ENCODE measurements around the gene GMDS.

Gene GMDS

GRCh38 chr6:1840491-1841121 lies 404.8 kb downstream of the GMDS start:
- Histone ChIP-seq H4K91ac (ENCODE audit: low read depth, low read length) (no peak overlapping the region), H2BK120ac (ENCODE audit: insufficient read depth, low read length, poor library complexity) (no peak overlapping the region), H2AK5ac (ENCODE audit: low read length) (no peak overlapping the region), H3K4me2 (ENCODE audit: low read length) (no peak overlapping the region), H3K4me1 (ENCODE audit: control insufficient read depth in 1 of 2, insufficient read depth in 2 of 2, low read length in 2 of 2) (peaks cover 4% of the 10 kb centered on the region in 2 experiments), H4K12ac (ENCODE audit: low read depth, low read length) (no peak overlapping the region), H3K18ac (ENCODE audit: low read length) (no peak overlapping the region), H2BK12ac (ENCODE audit: low read length) (no peak overlapping the region), H3K27ac (ENCODE audit: low read depth, low read length) (no peak overlapping the region), H3K4ac (ENCODE audit: low read depth, low read length) (no peak overlapping the region), H3K36me3 (ENCODE audit: control insufficient read depth in 1 of 2, insufficient read depth in 2 of 2, low read length in 2 of 2) (no peaks in the 10 kb centered on the region), H3K27me3 (ENCODE audit: insufficient read depth, low read length) (no peaks in the 10 kb centered on the region), H3K79me1 (ENCODE audit: low read length) (no peaks in the 10 kb centered on the region), H3K4me3 (ENCODE audit: low read depth, low read length) (no peak overlapping the region), H2AFZ (ENCODE audit: insufficient read depth, low read length, poor library complexity) (no peak overlapping the region), H3K9me3 (ENCODE audit: insufficient read depth, low read depth, low read length) (peaks cover 3% of the 10 kb centered on the region), H3K79me2 (ENCODE audit: control insufficient read depth, insufficient read depth, low read length, poor library complexity) (no peaks in the 10 kb centered on the region), H2BK5ac (ENCODE audit: low read depth, low read length, poor library complexity) (no peak overlapping the region), H3K9ac (ENCODE audit: low read length) (no peak overlapping the region), H3K14ac (ENCODE audit: low read length) (no peak overlapping the region), H4K8ac (ENCODE audit: low read depth, low read length) (no peak overlapping the region), H3K23ac (ENCODE audit: low read length) (no peak overlapping the region)
- no CpG with 5 or more reads among the region's 13 CpGs for WGBS (ENCODE audit: extremely low coverage, insufficient coverage, insufficient read length)
- DNase-seq = peak; percentile 62 to 83

- H3K4me1 ChIP-seq (ENCODE audit: control insufficient read depth in 1 of 2, insufficient read depth in 2 of 2, low read length in 2 of 2) = peaks cover 4 to 7% of the 10 kb centered on the region in 2 experiments
- H3K27me3 ChIP-seq (ENCODE audit: insufficient read depth, low read length) = no peaks in the 10 kb centered on the region
- no peaks in the 10 kb centered on the region for H3K36me3 ChIP-seq (ENCODE audit: control insufficient read depth in 1 of 2, insufficient read depth in 2 of 2, low read length in 2 of 2)
- H4K91ac ChIP-seq (ENCODE audit: low read depth, low read length) = no peak overlapping the region
- H3K4me3 ChIP-seq (ENCODE audit: low read depth, low read length) = no peak overlapping the region
- H3K79me1 ChIP-seq (ENCODE audit: low read length) = no peaks in the 10 kb centered on the region
- H3K23ac ChIP-seq (ENCODE audit: low read length) = no peak overlapping the region
- H3K14ac ChIP-seq (ENCODE audit: low read length) = no peak overlapping the region
- no peak overlapping the region for H3K18ac ChIP-seq (ENCODE audit: low read length)
- no peak overlapping the region for H4K8ac ChIP-seq (ENCODE audit: low read depth, low read length)
- no peak overlapping the region for H2AK5ac ChIP-seq (ENCODE audit: low read length)
- no peak overlapping the region for H2BK12ac ChIP-seq (ENCODE audit: low read length)
- no peak overlapping the region for H4K12ac ChIP-seq (ENCODE audit: low read depth, low read length)
- peaks cover 2% of the 10 kb centered on the region for H3K9me3 ChIP-seq (ENCODE audit: insufficient read depth, low read depth, low read length)
- H3K9ac ChIP-seq (ENCODE audit: low read length) = no peak overlapping the region
- H3K79me2 ChIP-seq (ENCODE audit: control insufficient read depth, insufficient read depth, low read length, poor library complexity) = no peaks in the 10 kb centered on the region
- H2AFZ ChIP-seq (ENCODE audit: insufficient read depth, low read length, poor library complexity) = no peak overlapping the region
- no peak overlapping the region for H2BK5ac ChIP-seq (ENCODE audit: low read depth, low read length, poor library complexity)
- no peak overlapping the region for H3K4me2 ChIP-seq (ENCODE audit: low read length)
- H2BK120ac ChIP-seq (ENCODE audit: insufficient read depth, low read length, poor library complexity) = no peak overlapping the region
- no peak overlapping the region for H3K4ac ChIP-seq (ENCODE audit: low read depth, low read length)
- H3K27ac ChIP-seq (ENCODE audit: low read depth, low read length) = no peak overlapping the region
- DNase-seq = no peak
Measured at GRCh38 chr6:1839361-1839760, 406.0 kb downstream of the GMDS start.

- no peak overlapping the region for H3K14ac ChIP-seq (ENCODE audit: low read length)
- H4K8ac ChIP-seq (ENCODE audit: low read depth, low read length) = no peak overlapping the region
- H2BK120ac ChIP-seq (ENCODE audit: insufficient read depth, low read length, poor library complexity) = no peak overlapping the region
- H3K23ac ChIP-seq (ENCODE audit: low read length) = no peak overlapping the region
- H3K4ac ChIP-seq (ENCODE audit: low read depth, low read length) = no peak overlapping the region
- H3K4me2 ChIP-seq (ENCODE audit: low read length) = no peak overlapping the region
- H2AK5ac ChIP-seq (ENCODE audit: low read length) = no peak overlapping the region
- no peak overlapping the region for H4K12ac ChIP-seq (ENCODE audit: low read depth, low read length)
- no peak overlapping the region for H2AFZ ChIP-seq (ENCODE audit: insufficient read depth, low read length, poor library complexity)
- no peak overlapping the region for H3K9ac ChIP-seq (ENCODE audit: low read length)
- no peak overlapping the region for H4K91ac ChIP-seq (ENCODE audit: low read depth, low read length)
- H3K27me3 ChIP-seq (ENCODE audit: insufficient read depth, low read length) = no peaks in the 10 kb centered on the region
- DNase-seq = no peak
- H3K36me3 ChIP-seq (ENCODE audit: control insufficient read depth in 1 of 2, insufficient read depth in 2 of 2, low read length in 2 of 2) = no peaks in the 10 kb centered on the region
- no peaks in the 10 kb centered on the region for H3K79me1 ChIP-seq (ENCODE audit: low read length)
- WGBS (ENCODE audit: extremely low coverage, insufficient coverage, insufficient read length) = no CpG with 5 or more reads among the region's 5 CpGs
- H3K9me3 ChIP-seq (ENCODE audit: insufficient read depth, low read depth, low read length) = peaks cover 2% of the 10 kb centered on the region
- no peak overlapping the region for H3K18ac ChIP-seq (ENCODE audit: low read length)
- no peak overlapping the region for H3K27ac ChIP-seq (ENCODE audit: low read depth, low read length)
- peaks cover 4 to 7% of the 10 kb centered on the region in 2 experiments for H3K4me1 ChIP-seq (ENCODE audit: control insufficient read depth in 1 of 2, insufficient read depth in 2 of 2, low read length in 2 of 2)
- no peak overlapping the region for H2BK12ac ChIP-seq (ENCODE audit: low read length)
- no peak overlapping the region for H2BK5ac ChIP-seq (ENCODE audit: low read depth, low read length, poor library complexity)
- no peaks in the 10 kb centered on the region for H3K79me2 ChIP-seq (ENCODE audit: control insufficient read depth, insufficient read depth, low read length, poor library complexity)
- no peak overlapping the region for H3K4me3 ChIP-seq (ENCODE audit: low read depth, low read length)
Measured at GRCh38 chr6:1838604-1839213, 406.7 kb downstream of the GMDS start.

DNA sequence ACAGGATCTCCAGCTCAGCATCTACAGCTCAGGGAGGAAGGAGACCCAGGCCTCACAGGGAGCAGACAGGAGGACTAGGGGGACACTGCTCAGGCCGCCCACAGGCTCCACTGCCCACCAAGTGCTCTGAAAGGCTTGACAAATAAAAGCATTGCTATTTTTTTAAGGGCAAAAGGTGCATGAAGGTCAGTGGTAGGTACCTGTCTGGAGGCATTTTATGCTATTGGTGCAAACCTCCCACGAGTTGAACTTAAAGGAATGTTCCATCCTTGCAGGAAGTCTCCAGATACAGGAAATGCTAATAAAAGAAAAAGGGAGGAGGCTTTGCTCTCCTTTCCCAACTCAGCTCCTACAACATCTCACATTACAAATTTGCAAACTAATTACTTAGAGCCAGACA lies 407.6 kb downstream of the GMDS start:
- Histone ChIP-seq H3K79me2 (ENCODE audit: control insufficient read depth, insufficient read depth, low read length, poor library complexity) (no peaks in the 10 kb centered on the region), H3K27me3 (ENCODE audit: insufficient read depth, low read length) (no peaks in the 10 kb centered on the region), H3K9ac (ENCODE audit: low read length) (no peak overlapping the region), H2AK5ac (ENCODE audit: low read length) (no peak overlapping the region), H2BK5ac (ENCODE audit: low read depth, low read length, poor library complexity) (no peak overlapping the region), H3K79me1 (ENCODE audit: low read length) (no peaks in the 10 kb centered on the region), H3K23ac (ENCODE audit: low read length) (no peak overlapping the region), H3K9me3 (ENCODE audit: insufficient read depth, low read depth, low read length) (peaks cover 2% of the 10 kb centered on the region), H3K4me2 (ENCODE audit: low read length) (no peak overlapping the region), H3K36me3 (ENCODE audit: control insufficient read depth in 1 of 2, insufficient read depth in 2 of 2, low read length in 2 of 2) (no peaks in the 10 kb centered on the region), H3K4me1 (ENCODE audit: control insufficient read depth in 1 of 2, insufficient read depth in 2 of 2, low read length in 2 of 2) (peaks cover 4 to 7% of the 10 kb centered on the region in 2 experiments), H3K4me3 (ENCODE audit: low read depth, low read length) (no peak overlapping the region), H3K27ac (ENCODE audit: low read depth, low read length) (no peak overlapping the region), H3K14ac (ENCODE audit: low read length) (no peak overlapping the region), H4K8ac (ENCODE audit: low read depth, low read length) (peak overlapping the region; percentile 61), H3K18ac (ENCODE audit: low read length) (no peak overlapping the region), H2BK12ac (ENCODE audit: low read length) (no peak overlapping the region), H2AFZ (ENCODE audit: insufficient read depth, low read length, poor library complexity) (no peak overlapping the region), H4K12ac (ENCODE audit: low read depth, low read length) (no peak overlapping the region), H4K91ac (ENCODE audit: low read depth, low read length) (no peak overlapping the region), H2BK120ac (ENCODE audit: insufficient read depth, low read length, poor library complexity) (no peak overlapping the region), H3K4ac (ENCODE audit: low read depth, low read length) (no peak overlapping the region)
- no CpG with 5 or more reads among the region's 2 CpGs for WGBS (ENCODE audit: extremely low coverage, insufficient coverage, insufficient read length)
- no peak for DNase-seq
